K562 (cell line): ENCODE measurements around the gene VILL. TPM values are rescaled to one million over a fixed set of nuclear protein-coding genes. Genes with fewer than 3 reads are reported as not detected.

Experiments
- BRF1 ChIP-seq: IDR thresholded peaks from 3 replicates; pipeline ENCODE4 v1.6.1; 2011; ENCODE audit warnings: borderline replicate concordance, mild to moderate bottlenecking; ENCODE audit not compliant: insufficient read length; ENCODE audit errors: extremely low read depth
- FOXJ2 ChIP-seq: fragments of 200-800 bp; sonication (Bioruptor generic); IDR thresholded peaks from 2 replicates; pipeline ENCODE4 v1.6.1; 2016; ENCODE audit warnings: missing genetic modification characterization, missing compliant biosample characterization
- FOXP1 ChIP-seq: sonication (generic); formaldehyde crosslinking; IDR thresholded peaks from 2 replicates; pipeline ENCODE4 v1.8.0; 2022; ENCODE audit warnings: mild to moderate bottlenecking, missing genetic modification reagents
- GTF2A2 ChIP-seq: IDR thresholded peaks from 2 replicates; pipeline ENCODE4 v1.6.1; 2016; ENCODE audit warnings: mild to moderate bottlenecking, missing genetic modification characterization, missing compliant biosample characterization
- KAT7 ChIP-seq: sonication (generic); formaldehyde crosslinking; IDR thresholded peaks from 2 replicates; pipeline ENCODE4 v1.8.0; 2022; ENCODE audit warnings: missing genetic modification reagents, mild to moderate bottlenecking, borderline replicate concordance
- MTF1 ChIP-seq: fragments of 250-450 bp; sonication (Bioruptor Pico); IDR thresholded peaks from 2 replicates; pipeline ENCODE4 v1.9.0; 2021; ENCODE audit warnings: moderate library complexity, mild to moderate bottlenecking, inconsistent platforms, borderline replicate concordance
- NCOR1 ChIP-seq: fragments of 450-650 bp; IDR thresholded peaks from 2 replicates; pipeline ENCODE4 v1.6.1; 2016; ENCODE audit warnings: mild to moderate bottlenecking, moderate library complexity
- NFRKB ChIP-seq: fragments of 450-650 bp; IDR thresholded peaks from 2 replicates; pipeline ENCODE4 v1.6.1; 2016; ENCODE audit warnings: low read depth
- PTRF ChIP-seq: fragments of 450-650 bp; IDR thresholded peaks from 2 replicates; pipeline ENCODE4 v1.6.1; 2016; ENCODE audit warnings: mild to moderate bottlenecking, missing genetic modification characterization, missing compliant biosample characterization
- SIRT6 ChIP-seq: IDR thresholded peaks from one replicate; pipeline ENCODE4 v1.6.1; 2012; ENCODE audit warnings: low read depth, mild to moderate bottlenecking, control low read depth, inconsistent platforms, low read length, moderate library complexity
- SMAD4 ChIP-seq: fragments of 250-450 bp; sonication (Bioruptor Pico); conservative IDR thresholded peaks from 2 replicates; pipeline ENCODE4 v1.8.0; 2021; ENCODE audit warnings: inconsistent platforms, mild to moderate bottlenecking, moderate library complexity
- TAF7 ChIP-seq: fragments of 450-650 bp; IDR thresholded peaks from 2 replicates; pipeline ENCODE4 v1.6.1; 2016; ENCODE audit warnings: missing genetic modification characterization, missing compliant biosample characterization
- ZC3H11A ChIP-seq: IDR thresholded peaks from 2 replicates; pipeline ENCODE4 v1.6.1; 2012; ENCODE audit warnings: low read depth, low read length, improper control_type of control experiment
- ZNF143 ChIP-seq: sonication (generic); formaldehyde crosslinking; IDR thresholded peaks from 2 replicates; pipeline ENCODE4 v1.9.0; 2022; ENCODE audit warnings: mild to moderate bottlenecking, missing genetic modification reagents
- ZNF347 ChIP-seq: fragments of 450-650 bp; formaldehyde crosslinking; IDR thresholded peaks from 2 replicates; pipeline ENCODE4 v1.4.0; 2020; ENCODE audit warnings: low read depth, mild to moderate bottlenecking, moderate library complexity
- ZNF589 ChIP-seq: fragments of 200-800 bp; sonication (Bioruptor generic); IDR thresholded peaks from 2 replicates; pipeline ENCODE4 v1.6.1; 2016; ENCODE audit warnings: low read depth, missing genetic modification characterization, missing compliant biosample characterization
- polyA plus RNA-seq, 8 experiments: library from polyadenylated mRNA; depleted of rRNA in 4 of 8; stranded (reverse) in 5 of 8; unstranded in 3 of 8; fragments of >200 nt; fragmentation: Nextera tagmentation in 2 of 8; fragmentation: Illumina TruSeq in 1 of 8; extraction: Ambion mirVana in 2 of 8; extraction: Trizol in 1 of 8; gene quantifications; 2 replicates each; pipeline versions ENCODE4 v1.2.1 to v1.2.3, GENCODE V29; 2011 to 2014; ENCODE audit warnings: inconsistent platforms in 1 of 8, missing spikeins in 1 of 8
- total RNA-seq, 7 experiments: library from RNA; depleted of rRNA in 6 of 7; stranded (reverse); fragments of >200 nt in 6 of 7; fragmentation: Illumina TruSeq in 2 of 7; extraction: Trizol in 2 of 7; gene quantifications; 2 replicates each; pipeline versions ENCODE4 v1.2.1 to v1.2.3, GENCODE V29; 2011 to 2021; ENCODE audit warnings: low replicate concordance in 1 of 7
- TF ChIP-seq, protein P1 (sequence below): fragments of 250-450 bp; sonication (Bioruptor Pico); IDR thresholded peaks from 2 replicates; pipeline ENCODE4 v1.5.0; 2021; ENCODE audit warnings: mild to moderate bottlenecking, moderate library complexity
- TF ChIP-seq, protein P2 (sequence below): sonication (generic); formaldehyde crosslinking; IDR thresholded peaks from 2 replicates; pipeline ENCODE4 v1.8.0; 2023; ENCODE audit warnings: mild to moderate bottlenecking, missing genetic modification reagents
- TF ChIP-seq, protein P3 (sequence below): IDR thresholded peaks from 2 replicates; pipeline ENCODE4 v1.6.1; 2012; ENCODE audit warnings: low read depth, low read length, improper control_type of control experiment, borderline replicate concordance

VILL gene
- total and polyA plus RNA-seq, 9 of the 15 experiments (the other 6 are each of a cell fraction or from before 2014, with no cell fraction given), result 0.11 to 16.0 (median 8.8) TPM

DNA sequence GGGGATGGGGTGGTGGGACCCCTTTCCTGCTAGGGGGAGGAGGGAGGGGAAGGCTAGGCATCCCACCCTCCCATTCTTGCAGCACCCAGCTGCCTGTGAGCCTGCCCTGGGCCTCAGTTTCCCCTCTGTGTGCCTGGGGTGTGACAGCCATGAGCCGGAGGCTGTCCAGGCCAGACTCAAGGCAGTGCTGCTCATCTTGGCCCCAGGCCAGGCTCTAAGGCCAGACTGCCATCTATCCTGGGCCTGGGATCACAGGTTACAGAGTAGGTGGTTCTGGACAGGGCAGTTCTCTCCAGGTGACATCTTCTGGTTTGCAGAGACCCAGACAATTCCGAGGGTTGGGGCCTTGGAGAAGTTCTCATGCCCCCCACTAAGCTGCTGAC, 3.3 kb upstream of the VILL start (continued):
- TF ChIP-seq, protein P1, sequence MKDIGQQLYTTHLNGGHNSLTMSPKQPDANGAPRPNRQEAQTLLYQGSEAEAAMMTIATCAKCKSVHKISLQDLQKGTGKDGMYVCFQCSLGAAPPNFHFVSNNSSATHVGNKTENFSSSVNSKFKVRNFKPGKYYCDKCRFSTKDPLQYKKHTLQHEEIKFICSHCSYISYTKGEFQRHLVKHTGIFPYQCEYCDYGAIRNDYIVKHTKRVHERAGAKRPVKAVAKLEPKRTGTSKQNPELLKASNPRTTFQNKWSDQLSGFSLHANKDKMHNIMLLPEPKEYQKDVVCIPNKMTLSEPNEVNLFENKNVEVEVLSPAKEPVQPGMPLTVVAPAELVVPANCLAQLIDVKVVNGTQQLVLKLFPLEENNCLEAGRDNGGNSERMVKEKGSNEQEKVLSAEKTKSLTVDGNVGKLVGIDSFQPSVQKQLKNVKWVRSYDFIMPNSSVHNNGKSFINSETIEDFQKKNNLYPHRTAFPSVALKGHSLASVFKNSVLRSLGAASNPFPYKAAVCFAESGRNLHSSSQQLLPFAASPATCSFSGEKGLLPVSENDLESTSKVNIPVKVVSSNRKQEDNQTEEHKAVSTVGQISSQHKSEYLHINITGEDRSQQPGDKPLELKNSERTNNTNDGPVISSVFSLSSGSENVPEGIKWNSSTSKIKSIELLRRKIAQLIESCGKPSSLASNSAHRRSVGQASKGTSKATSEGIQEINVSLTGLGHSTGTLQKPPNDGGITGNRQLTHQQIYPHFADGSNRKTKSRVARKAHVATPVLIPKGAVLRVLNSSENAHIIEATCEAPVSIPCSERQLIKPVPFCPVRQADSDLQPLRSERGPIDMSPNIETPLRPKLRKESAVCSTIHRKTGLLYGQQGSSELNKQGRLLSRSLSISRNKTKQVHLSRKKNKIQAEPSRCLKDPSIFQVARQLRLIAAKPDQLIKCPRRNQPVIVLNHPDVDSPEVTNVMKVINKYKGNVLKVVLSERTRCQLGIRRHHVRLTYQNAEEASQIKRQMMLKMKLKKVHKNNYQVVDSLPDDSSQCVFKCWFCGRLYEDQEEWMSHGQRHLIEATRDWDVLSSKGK, result no peak
- TF ChIP-seq SIRT6 (no peak), GTF2A2 (tag) (0 out of 2 replicates have a peak, but pooled peaks have one; percentile 55), FOXP1 (peak; percentile 37; the same call in 1 of the 2 replicates), NCOR1 (no peak), FOXJ2 (peak; percentile 15; the same call in 1 of the 2 replicates), ZNF143 (peak; percentile 38; the same call in 1 of the 2 replicates), ZC3H11A (no peak), PTRF (tag) (0 out of 2 replicates have a peak, but pooled peaks have one; percentile 2), TAF7 (tag) (peak; percentile 15; the same call in 1 of the 2 replicates), SMAD4 (CRISPR knock-in tag) (0 out of 2 replicates have a peak, but pooled peaks have one; percentile 7), BRF1 (no peak), ZNF347 (no peak), NFRKB (0 out of 2 replicates have a peak, but pooled peaks have one; percentile 31), KAT7 (CRISPR knock-in tag) (0 out of 2 replicates have a peak, but pooled peaks have one; percentile 70), MTF1 (CRISPR knock-in tag) (peak; percentile 55; the same call in 1 of the 2 replicates), ZNF589 (CRISPR knock-in tag) (peak; percentile 86)
- TF ChIP-seq, protein P2, sequence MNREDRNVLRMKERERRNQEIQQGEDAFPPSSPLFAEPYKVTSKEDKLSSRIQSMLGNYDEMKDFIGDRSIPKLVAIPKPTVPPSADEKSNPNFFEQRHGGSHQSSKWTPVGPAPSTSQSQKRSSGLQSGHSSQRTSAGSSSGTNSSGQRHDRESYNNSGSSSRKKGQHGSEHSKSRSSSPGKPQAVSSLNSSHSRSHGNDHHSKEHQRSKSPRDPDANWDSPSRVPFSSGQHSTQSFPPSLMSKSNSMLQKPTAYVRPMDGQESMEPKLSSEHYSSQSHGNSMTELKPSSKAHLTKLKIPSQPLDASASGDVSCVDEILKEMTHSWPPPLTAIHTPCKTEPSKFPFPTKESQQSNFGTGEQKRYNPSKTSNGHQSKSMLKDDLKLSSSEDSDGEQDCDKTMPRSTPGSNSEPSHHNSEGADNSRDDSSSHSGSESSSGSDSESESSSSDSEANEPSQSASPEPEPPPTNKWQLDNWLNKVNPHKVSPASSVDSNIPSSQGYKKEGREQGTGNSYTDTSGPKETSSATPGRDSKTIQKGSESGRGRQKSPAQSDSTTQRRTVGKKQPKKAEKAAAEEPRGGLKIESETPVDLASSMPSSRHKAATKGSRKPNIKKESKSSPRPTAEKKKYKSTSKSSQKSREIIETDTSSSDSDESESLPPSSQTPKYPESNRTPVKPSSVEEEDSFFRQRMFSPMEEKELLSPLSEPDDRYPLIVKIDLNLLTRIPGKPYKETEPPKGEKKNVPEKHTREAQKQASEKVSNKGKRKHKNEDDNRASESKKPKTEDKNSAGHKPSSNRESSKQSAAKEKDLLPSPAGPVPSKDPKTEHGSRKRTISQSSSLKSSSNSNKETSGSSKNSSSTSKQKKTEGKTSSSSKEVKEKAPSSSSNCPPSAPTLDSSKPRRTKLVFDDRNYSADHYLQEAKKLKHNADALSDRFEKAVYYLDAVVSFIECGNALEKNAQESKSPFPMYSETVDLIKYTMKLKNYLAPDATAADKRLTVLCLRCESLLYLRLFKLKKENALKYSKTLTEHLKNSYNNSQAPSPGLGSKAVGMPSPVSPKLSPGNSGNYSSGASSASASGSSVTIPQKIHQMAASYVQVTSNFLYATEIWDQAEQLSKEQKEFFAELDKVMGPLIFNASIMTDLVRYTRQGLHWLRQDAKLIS (CRISPR knock-in tag), result 0 out of 2 replicates have a peak, but pooled peaks have one; percentile 18
- TF ChIP-seq, protein P3, sequence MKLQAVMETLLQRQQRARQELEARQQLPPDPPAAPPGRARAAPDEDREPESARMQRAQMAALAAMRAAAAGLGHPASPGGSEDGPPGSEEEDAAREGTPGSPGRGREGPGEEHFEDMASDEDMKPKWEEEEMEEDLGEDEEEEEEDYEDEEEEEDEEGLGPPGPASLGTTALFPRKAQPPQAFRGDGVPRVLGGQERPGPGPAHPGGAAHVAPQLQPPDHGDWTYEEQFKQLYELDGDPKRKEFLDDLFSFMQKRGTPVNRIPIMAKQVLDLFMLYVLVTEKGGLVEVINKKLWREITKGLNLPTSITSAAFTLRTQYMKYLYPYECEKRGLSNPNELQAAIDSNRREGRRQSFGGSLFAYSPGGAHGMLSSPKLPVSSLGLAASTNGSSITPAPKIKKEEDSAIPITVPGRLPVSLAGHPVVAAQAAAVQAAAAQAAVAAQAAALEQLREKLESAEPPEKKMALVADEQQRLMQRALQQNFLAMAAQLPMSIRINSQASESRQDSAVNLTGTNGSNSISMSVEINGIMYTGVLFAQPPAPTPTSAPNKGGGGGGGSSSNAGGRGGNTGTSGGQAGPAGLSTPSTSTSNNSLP, result no peak
